Upper lobe of left lung (tissue), 6 donors: ENCODE data around the gene MFSD12. TPM values are rescaled to one million over a fixed set of nuclear protein-coding genes. Genes with fewer than 3 reads are reported as not detected.

ENCODE experiments used
- ATAC-seq, 2 donors: fragments of 200-7000 bp; cut with Tn5 transposase; one replicate each; pipeline ENCODE4 v1.9.1; 2022; ENCODE audit warnings: mild to moderate bottlenecking in 2 of 2, moderate library complexity in 2 of 2; ENCODE audit not compliant: low FRiP score in 2 of 2
- DNase-seq, 2 donors: peaks; one replicate each; pipeline ENCODE4 v3.0.0-alpha.2; 2019 to 2020
- H3K27ac ChIP-seq, 4 donors: fragments of 200-600 bp; sonication (generic); one replicate each; pipeline ENCODE4 v1.5.1; 2016 to 2019
- H3K27me3 ChIP-seq, 4 donors: fragments of 200-600 bp; sonication (generic); one replicate each; pipeline ENCODE4 v1.5.1; 2017 to 2019
- H3K36me3 ChIP-seq, 4 donors: fragments of 200-600 bp; sonication (generic); one replicate each; pipeline ENCODE4 v1.5.1; 2016 to 2019
- H3K4me1 ChIP-seq, 4 donors: fragments of 200-600 bp; sonication (generic); one replicate each; pipeline ENCODE4 v1.5.1; 2018 to 2019
- H3K4me3 ChIP-seq, 4 donors: fragments of 200-600 bp; sonication (generic); one replicate each; pipeline ENCODE4 v1.5.1; 2017 to 2019; ENCODE audit warnings: mild to moderate bottlenecking in 2 of 4, moderate library complexity in 1 of 4
- H3K9me3 ChIP-seq, 4 donors: fragments of 200-600 bp; sonication (generic); one replicate each; pipeline ENCODE4 v1.5.1; 2018 to 2019
- CTCF ChIP-seq, 6 experiments: fragments of 450-650 bp in 4 of 6; fragments of 200-600 bp in 2 of 6; sonication (generic) in 2 of 6; IDR thresholded peaks; one replicate each; pipeline ENCODE4 v1.5.1; 2016 to 2019; ENCODE audit warnings: antibody characterized with exemption in 6 of 6
- EP300 ChIP-seq, 4 donors: sonication (generic); formaldehyde crosslinking; IDR thresholded peaks; one replicate each; pipeline ENCODE4 v1.5.1; 2017; ENCODE audit warnings: antibody characterized with exemption in 4 of 4, control low read depth in 2 of 4
- POLR2A ChIP-seq, 4 donors: fragments of 450-650 bp; IDR thresholded peaks; one replicate each; pipeline ENCODE4 v1.5.1; 2016 to 2017; ENCODE audit warnings: antibody characterized with exemption in 4 of 4, mild to moderate bottlenecking in 2 of 4
- POLR2AphosphoS5 ChIP-seq, 2 donors: sonication (generic); formaldehyde crosslinking; IDR thresholded peaks; one replicate each; pipeline ENCODE4 v1.5.1; 2017; ENCODE audit warnings: antibody characterized with exemption in 2 of 2
- WGBS, 2 donors: methylation state at CpG; one replicate each; pipeline ENCODE4 v1.1.5; 2017 to 2018; 5-methylcytosine and 5-hydroxymethylcytosine counted together
- total RNA-seq, 6 donors: library from RNA; depleted of rRNA in 4 of 6; stranded (reverse); fragments of >200 nt in 4 of 6; gene quantifications; one replicate each; pipeline versions ENCODE4 v1.1.0 to v1.2.1, GENCODE V29; 2016 to 2021
- donor health status: DM: no; HTN: no; CAD: no; lungs with moderate emphysema.
- donor health status: DM: no; HTN: yes; CAD: no; lungs with severe emphysema.

Gene MFSD12
- total RNA-seq, 6 donors from 2014 or later, result 44.2 to 178 (median 96.0) TPM

GRCh38 chr19:3522421-3523360, 34.7 kb downstream of the MFSD12 start:
- Histone ChIP-seq H3K4me1 (peaks cover 0 to under 1% (median under 1%) of the 10 kb centered on the region in 4 donors), H3K4me3 (no peak overlapping the region), H3K27ac (no peak overlapping the region), H3K27me3 (no peaks in the 10 kb centered on the region), H3K36me3 (peaks cover 9 to 74% (median 60%) of the 10 kb centered on the region in 4 donors), H3K9me3 (no peaks in the 10 kb centered on the region)
- TF ChIP-seq POLR2A (IDR thresholded peaks at IDR 0.05) (no peak), EP300 (IDR thresholded peaks at IDR 0.05) (no peak), CTCF (IDR thresholded peaks at IDR 0.05) (no peak), POLR2AphosphoS5 (IDR thresholded peaks at IDR 0.05) (no peak)
- ATAC-seq (no peak), DNase-seq (peak in 1 of 2 donors; percentile 66)
- 90 to 93% methylated on average over 10 to 35 of the region's 40 CpGs for WGBS, 2 donors

GRCh38 chr19:3521104-3521445, 36.3 kb downstream of the MFSD12 start:
- H3K27me3 ChIP-seq, result no peaks in the 10 kb centered on the region
- H3K4me1 ChIP-seq, result peaks cover 6 to 15% (median 10%) of the 10 kb centered on the region in 4 donors
- H3K27ac ChIP-seq, result no peak overlapping the region
- no peak for ATAC-seq
- no peak overlapping the region for H3K4me3 ChIP-seq
- no peak for DNase-seq
- no peaks in the 10 kb centered on the region for H3K9me3 ChIP-seq
- peaks cover 3 to 58% (median 44%) of the 10 kb centered on the region in 4 donors for H3K36me3 ChIP-seq
- WGBS, 2 donors, result 80 to 87% methylated on average over 7 of the region's 7 CpGs
- TF ChIP-seq CTCF (IDR thresholded peaks at IDR 0.05), result no peak
- no peak for TF ChIP-seq POLR2A (IDR thresholded peaks at IDR 0.05)
- no peak for TF ChIP-seq EP300 (IDR thresholded peaks at IDR 0.05)
- no peak for TF ChIP-seq POLR2AphosphoS5 (IDR thresholded peaks at IDR 0.05)

- Histone ChIP-seq H3K36me3 (peaks cover 3 to 52% (median 38%) of the 10 kb centered on the region in 4 donors), H3K27ac (no peak overlapping the region), H3K4me3 (no peak overlapping the region), H3K27me3 (no peaks in the 10 kb centered on the region), H3K4me1 (peaks cover 6 to 15% (median 10%) of the 10 kb centered on the region in 4 donors), H3K9me3 (no peaks in the 10 kb centered on the region)
- ATAC-seq (no peak), DNase-seq (peak in 1 of 2 donors; percentile 75)
- WGBS, 2 donors, result 89 to 95% methylated on average over 16 to 37 of the region's 37 CpGs
- no peak for TF ChIP-seq POLR2AphosphoS5 (IDR thresholded peaks at IDR 0.05)
- no peak for TF ChIP-seq POLR2A (IDR thresholded peaks at IDR 0.05)
- no peak for TF ChIP-seq CTCF (IDR thresholded peaks at IDR 0.05)
Observed at GRCh38 chr19:3520166-3521103, 37.0 kb downstream of the MFSD12 start.

GRCh38 chr19:3519126-3519525, 38.3 kb downstream of the MFSD12 start:
- Histone ChIP-seq H3K4me1 (peaks cover 6 to 15% (median 10%) of the 10 kb centered on the region in 4 donors), H3K36me3 (peaks cover 3 to 41% (median 28%) of the 10 kb centered on the region in 4 donors), H3K27ac (no peak overlapping the region), H3K4me3 (no peak overlapping the region), H3K9me3 (no peaks in the 10 kb centered on the region), H3K27me3 (no peaks in the 10 kb centered on the region)
- TF ChIP-seq POLR2AphosphoS5 (IDR thresholded peaks at IDR 0.05) (no peak), POLR2A (IDR thresholded peaks at IDR 0.05) (no peak), CTCF (IDR thresholded peaks at IDR 0.05) (no peak), EP300 (IDR thresholded peaks at IDR 0.05) (no peak)
- 83 to 91% methylated on average over 3 to 18 of the region's 18 CpGs for WGBS, 2 donors
- DNase-seq (peak in 1 of 2 donors; percentile 79), ATAC-seq (no peak)
